HUDEP-2 (cell line): ENCODE data around the gene TALDO1.
A peak's percentile ranks its signal among the peaks of the same experiment; 100 is the strongest.

Source experiments
- DNase-seq, 76 experiments: peaks; one replicate each; lab custom pipeline; 2025; ENCODE audit not compliant: unreplicated experiment in 76 of 76; lab: John Stamatoyannopoulos, UW

TALDO1 gene

GRCh38 chr11:765025-765801 lies 17.9 kb downstream of the TALDO1 start:
- peak in 56 of 76 experiments; percentile 12 to 70 (median 44) for DNase-seq

GRCh38 chr11:765802-766091 lies 18.5 kb downstream of the TALDO1 start:
- no peak for DNase-seq

GRCh38 chr11:766106-766935 lies 19.1 kb downstream of the TALDO1 start:
- DNase-seq: peak in 1 of 76 experiments; percentile 14

DNA sequence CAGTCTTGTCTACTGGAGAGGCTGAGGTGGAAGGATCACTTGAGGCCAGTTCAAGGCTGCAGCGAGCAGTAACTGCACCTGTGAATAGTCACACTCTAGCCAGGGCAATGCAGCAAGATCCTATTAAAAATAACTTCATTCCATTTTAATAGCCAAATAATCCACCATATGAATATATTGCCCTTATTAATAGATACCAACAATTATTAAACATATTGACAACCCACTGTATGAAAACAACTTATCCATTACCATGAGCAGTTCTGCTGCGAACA lies 19.6 kb downstream of the TALDO1 start:
- no peak for DNase-seq

DNA sequence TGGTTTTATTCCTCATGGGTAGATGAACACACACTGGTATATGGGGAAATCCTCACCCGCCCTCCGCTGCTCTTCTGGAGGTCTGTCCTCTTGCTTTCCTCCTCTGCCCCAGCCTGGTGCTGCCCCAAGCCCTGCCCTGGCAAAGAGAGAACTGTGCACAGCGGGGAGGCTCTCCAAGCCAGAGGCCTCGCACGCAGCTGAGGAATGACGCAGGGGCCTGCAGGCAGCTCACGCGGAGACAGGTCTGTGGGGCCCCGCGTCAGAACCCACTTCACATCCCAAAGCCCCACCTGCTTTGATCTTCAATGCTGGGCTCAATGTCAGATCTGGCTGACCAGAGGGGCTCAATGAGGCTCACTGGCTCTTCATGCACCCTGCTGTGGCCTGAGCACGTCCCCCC lies 20.0 kb downstream of the TALDO1 start:
- no peak for DNase-seq

- DNase-seq: no peak
Measured at GRCh38 chr11:769887-770641, 22.8 kb downstream of the TALDO1 start.

DNA sequence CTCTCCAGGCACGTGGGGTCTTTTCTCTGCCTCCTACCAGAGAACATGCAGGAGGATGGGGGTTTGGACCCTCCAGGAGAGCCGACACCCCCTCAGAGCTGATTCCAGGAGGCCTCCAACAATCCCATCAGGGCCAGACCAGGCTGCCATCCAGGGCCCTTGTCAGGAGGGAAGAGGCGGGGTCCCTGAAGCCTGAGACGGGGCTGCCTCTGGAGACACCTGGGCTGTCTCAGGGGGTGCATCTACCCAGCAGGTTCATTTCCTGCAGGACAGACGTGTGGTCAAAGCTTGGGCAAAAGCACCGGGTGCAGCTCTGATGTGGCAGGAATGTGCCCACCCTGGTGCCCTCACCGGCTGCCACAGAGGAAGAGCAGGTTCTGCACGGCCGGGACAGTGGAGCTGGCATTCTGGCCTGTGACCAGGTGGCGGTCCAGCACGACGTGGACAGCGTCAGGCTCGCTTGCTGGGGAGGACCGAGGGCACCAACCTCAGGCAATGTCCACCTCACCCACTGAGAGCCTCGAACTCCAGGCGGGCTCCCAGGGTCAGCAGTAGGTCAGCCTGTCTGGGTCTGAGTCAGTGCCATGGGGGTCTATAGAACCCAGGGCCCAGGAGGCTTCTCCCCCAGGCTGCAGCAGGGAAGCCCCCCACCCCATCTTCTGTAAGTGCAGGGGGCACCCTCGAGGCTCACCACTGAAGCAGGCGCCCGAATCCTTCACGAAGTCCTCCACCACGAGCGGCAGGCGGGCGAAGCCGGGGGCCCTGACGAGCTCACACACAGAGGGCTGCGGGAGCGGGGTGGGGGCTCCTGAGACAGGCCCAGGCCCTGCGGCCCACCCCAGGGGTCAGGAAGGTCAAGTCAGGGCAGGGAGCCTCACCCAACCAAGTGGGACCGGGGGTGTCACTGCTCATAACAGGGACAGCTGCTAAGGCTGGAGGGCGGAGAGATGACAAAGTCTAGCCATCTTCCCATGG lies 23.7 kb downstream of the TALDO1 start:
- no peak for DNase-seq

GRCh38 chr11:771617-772204 lies 24.4 kb downstream of the TALDO1 start:
- DNase-seq: no peak

- DNase-seq: no peak
Measured at GRCh38 chr11:772429-773390, 25.4 kb downstream of the TALDO1 start.

DNA sequence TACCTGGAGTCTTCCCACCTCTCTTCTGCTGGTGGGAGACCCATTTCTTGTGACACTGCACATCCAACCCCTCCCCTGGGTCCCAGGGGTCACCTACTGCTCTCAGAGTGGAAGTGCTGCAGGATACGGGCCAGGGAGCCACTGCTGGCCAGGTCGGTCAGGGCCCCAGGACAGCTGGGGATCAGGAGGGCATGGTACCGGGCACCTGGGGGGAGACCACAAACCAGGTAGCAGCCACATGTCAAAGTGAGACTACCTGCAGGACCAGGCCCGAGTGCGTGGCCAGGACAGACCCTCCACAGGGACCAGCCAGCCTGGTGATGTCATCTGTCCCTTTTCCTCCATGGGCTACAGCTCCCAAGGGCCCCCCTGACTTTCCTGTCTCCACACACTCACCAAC lies 26.2 kb downstream of the TALDO1 start:
- DNase-seq: no peak

DNA sequence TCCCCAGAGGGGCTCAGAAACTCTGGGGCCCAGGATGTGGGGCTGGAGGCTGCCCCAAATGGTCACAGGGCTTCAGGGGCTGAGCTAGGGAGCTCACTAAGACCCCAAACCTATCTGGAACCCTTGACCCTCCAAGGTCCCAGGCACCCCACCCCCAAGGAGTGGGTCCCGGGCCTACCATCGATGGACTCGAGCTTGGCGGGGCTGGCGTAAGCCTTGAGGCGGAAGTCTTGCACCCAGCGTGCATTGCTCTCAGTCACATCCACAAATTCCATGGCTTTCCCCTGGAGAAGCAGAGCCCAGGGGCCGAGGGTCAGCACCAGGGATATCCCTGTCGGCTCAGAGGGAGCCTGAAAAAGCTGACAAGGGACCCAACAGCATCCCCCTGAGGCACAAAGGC lies 26.6 kb downstream of the TALDO1 start:
- no peak for DNase-seq

DNA sequence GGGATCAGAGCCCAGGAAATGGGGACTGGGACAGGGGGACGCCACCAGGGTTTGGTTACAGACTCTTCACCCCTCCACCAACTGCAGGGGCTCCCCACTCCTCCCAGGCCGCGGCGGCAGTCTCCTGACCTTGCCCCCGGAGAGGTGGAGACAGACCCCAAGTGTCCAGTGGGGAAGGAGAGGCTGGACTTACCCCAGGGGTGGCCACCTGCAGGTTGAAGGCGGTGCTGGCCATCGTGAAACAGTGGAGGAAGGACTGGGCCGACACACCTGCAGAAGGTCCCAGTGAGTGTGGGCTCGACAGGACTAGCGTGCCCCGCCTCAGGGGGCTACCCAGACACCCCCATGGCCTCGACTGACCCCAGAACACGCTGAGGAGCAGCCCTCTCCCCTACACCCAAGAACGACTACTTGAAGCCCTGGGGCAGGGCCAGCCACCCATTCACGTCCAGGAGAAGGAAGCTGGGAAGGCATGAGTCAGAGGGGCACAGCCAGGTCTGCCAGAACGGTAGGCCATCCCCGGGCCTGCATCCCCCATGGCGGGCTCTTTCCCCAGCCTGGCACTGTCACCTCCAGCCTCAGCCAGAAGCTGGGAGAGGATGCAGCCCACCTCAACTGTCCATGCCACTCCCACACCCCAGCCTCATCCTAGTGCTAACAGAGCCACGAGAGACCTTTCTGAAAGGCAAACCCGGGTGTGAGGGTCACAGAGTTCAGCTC lies 27.8 kb downstream of the TALDO1 start:
- no peak for DNase-seq

DNA sequence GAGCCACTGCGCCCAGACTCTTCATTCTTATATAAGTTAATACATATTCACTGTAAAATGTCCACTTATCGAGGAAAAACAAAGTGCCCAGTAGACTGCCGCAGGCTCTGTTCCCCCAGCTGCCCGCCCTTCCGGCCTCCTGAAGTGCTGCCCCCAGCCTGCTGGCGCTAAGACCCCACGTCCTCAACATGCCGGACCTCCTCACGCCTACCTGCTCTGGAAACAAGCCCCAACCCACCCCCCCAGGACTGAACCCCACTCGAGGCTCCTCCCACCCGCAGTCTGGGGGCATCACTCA lies 28.9 kb downstream of the TALDO1 start:
- no peak for DNase-seq

DNA sequence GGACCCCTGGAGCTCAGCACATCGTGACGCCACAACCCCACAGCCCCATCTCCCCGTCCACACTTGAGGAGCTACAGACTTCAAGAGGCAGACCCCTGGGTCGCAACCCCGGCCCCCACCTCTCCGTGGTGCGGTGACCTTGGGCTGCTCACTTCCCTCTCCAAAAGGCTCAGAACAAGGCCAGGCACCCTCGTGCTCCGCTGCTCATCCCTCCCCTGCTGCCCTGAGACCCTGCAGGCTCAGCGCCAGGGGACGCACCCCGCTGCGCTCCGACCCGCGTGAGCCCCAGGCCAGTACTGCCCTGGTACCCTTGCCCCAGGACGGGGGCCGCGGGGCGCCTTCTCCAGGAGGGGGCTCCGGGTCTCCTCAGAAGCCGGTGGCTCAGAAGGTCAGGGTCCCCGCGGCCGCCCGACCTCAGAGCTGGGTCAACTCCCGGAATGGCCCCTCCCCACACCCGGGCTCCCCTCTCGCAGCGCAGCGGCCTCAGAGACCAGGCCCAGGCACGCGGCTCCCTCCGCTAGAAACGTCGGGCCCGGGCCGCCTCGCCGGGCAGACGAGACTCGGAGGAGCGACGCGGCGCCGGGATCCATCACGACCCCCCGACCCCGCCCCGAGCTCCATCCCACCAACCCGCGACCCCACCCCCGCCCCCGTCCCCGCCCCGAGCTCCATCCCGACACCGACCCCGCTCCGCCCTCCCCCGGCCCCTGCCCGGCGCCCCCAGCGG lies 29.5 kb downstream of the TALDO1 start:
- peak in 2 of 76 experiments; percentile 18 to 21 for DNase-seq

GRCh38 chr11:777288-778255 lies 30.3 kb downstream of the TALDO1 start, which contains the start of gene GATD1:
GATD1 (minus strand) TSS chr11:777487; CDS start chr11:777462, 25 bp downstream.
- DNase-seq: peak in 71 of 76 experiments; percentile 40 to 94 (median 83)
